ENCODE results near the gene ERAP2.

Gene ERAP2

DNA sequence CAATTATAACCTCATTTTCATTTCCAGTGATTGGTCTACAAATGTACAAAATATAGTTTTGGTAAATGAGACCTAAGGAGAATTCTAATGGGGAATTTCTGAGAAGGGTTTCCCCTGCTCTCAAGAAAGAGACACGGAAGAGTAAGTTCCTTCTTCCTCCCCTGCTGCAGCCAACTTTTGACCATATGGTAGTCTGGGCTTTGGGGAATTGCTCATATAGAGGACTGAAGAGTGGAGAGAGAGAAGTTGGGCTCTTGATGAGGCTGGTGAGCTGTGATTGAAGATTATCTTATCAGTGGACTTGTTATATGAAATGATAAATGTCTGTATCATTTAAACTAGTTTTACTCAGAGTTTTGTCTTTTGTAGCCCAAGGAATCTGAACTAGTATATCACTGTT, 55.3 kb downstream of the ERAP2 start:
- no peak for DNase-seq (ENCODE audit: low read depth, low spot score)

DNA sequence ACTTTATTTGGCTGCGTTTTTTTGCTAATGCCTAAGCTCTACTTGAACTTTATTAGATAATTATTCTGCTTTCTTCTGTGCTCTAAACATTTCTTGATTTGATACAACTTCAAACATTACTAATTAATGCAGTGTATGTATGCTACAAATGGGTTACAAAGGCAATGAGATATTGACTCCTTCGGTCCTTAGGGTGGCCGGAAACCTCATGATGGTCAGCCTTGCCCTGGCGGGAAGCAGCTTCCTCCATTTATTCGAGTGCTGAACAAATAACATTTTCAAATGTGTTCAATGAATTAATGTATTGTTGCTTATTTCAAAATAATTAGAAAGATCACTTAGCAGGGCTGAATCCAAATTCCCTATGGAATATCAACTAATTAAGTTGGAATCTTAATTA, 55.7 kb downstream of the ERAP2 start:
- DNase-seq (ENCODE audit: low read depth, low spot score) = no peak

DNA sequence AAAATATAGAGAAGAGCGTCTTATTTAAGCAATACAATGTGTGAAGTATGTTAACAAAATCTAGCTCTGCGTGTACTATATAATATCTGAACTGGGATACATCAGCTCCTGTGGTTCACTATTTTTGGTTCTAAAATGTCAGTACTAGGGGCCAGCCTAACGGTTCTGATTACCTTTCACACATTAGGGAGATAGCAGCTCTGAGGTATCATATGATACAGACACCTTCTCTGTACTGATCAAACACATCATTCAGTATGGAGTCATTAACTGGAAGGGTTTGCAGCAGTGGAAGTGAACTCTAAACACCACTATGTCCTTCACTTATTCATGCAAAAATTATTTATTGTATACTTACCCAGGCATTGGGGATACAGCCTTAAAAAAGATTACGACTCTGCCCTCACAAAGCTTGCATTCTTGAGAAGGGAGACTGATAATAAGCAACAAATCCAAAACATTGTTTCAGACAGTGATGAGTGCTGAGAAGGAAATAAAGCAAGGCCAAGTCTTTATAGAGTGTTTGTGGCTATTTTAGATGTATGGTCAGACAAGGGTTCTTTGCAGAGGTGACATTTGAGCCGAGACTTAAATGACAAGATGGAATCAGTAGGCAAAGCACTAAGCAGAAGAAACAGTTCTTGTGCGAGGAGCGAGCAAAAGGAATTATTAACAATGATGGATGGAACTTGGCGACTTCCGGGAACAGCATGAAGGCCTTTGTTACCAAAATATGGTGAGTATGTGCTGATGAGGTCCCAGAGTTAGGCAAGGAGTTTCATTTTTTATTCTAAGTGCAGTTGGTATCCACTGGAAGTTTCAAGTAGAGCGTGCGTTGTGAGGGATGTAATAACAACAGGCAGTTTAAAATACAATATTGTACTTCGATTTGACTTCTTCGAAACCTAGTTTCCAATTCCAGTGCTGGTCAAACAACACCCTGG, 57.7 kb downstream of the ERAP2 start:
- no peak for DNase-seq (ENCODE audit: low read depth, low spot score)

DNA sequence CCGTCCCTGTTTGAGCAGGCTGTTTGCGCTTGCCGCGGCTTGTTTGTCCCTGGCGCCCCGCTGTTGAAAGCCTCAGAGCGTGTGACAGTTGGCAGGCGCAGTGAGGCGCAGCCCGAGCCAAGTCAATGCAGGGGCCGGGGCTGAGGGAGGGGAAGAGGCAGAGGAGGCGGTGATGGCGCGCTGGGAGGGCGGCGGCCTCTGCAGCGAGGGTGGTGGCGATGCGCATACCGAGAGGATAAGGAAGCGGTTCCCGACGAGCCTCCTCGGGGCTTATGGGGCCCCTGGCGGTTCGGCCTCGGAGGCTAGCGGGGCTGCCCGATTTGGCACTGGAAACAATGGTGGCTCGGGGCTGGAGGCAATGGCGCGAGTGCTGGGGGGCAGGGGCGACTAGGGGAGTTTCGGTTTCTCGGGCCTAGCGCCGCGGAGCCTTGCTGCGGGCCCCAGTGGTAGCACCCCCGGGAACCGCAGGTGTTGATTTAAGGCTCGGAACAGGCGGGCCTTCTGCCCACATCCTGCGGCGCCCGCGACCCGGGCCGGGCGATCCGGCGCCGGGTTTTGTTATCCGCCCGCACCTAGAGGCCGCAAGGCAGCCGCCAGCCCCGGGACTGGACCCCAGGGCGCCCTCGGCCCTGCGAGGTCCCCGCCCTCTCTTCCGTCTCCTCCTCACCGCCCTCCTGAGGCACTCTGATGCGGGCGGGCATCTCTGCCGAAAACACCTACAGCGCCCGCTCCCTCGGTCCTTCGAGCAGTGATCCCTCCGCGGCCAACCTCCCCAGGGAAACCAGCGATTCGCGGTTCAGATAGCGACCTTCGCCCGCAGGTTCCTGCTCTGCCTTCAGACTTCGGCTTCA, 58.6 kb downstream of the ERAP2 start:
- DNase-seq (ENCODE audit: low read depth, low spot score) = peak; percentile 96

DNA sequence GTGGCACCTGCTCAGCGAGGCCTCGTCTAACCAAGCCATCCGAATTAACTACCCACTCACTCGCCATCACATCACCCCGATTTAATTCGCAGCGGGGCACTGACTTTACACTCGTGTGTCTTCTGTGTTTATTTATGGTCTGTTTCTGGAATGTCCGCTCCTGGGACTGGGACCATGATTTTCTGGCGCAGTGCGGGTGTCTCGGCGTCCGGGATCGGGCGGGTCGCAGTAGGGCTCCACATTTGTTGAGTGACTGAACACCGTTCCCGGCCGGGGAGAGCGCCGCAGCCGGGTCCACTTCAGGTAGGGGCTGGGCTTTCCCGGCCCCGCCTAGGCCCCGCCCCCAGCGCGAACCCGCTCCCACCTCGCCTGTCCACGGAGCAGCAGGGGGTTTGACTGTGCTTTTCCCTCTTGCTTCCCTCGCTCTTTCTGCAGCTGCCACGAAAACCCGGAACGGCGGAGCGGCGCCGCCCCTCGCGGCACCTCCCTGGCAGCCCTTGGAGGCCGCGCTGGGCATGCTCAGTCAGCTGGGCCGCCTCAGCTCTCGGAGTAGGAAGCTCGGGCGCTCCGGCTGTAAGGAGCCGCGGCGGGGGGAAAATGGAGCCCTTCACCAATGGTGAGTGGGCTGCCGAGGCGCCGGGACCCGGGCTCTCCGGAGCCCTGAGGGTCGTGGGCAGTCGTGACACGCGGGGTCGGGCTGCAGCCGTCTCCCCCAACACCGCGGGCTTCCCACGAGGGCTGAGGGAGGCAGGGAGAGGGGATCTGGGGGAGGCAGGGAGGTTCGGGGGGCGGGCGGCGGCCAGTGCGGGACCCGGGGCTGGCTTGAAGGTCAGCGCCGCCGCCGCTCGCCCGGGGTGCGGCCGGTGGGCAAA, 59.5 kb downstream of the ERAP2 start, which contains the start of gene LNPEP:
Gene LNPEP, plus strand, starts transcription at position 522 of the 872 bp plus-strand sequence. Its CDS starts 76 bp downstream, at position 598.
- peak; percentile 99 for DNase-seq (ENCODE audit: low read depth, low spot score)

DNA sequence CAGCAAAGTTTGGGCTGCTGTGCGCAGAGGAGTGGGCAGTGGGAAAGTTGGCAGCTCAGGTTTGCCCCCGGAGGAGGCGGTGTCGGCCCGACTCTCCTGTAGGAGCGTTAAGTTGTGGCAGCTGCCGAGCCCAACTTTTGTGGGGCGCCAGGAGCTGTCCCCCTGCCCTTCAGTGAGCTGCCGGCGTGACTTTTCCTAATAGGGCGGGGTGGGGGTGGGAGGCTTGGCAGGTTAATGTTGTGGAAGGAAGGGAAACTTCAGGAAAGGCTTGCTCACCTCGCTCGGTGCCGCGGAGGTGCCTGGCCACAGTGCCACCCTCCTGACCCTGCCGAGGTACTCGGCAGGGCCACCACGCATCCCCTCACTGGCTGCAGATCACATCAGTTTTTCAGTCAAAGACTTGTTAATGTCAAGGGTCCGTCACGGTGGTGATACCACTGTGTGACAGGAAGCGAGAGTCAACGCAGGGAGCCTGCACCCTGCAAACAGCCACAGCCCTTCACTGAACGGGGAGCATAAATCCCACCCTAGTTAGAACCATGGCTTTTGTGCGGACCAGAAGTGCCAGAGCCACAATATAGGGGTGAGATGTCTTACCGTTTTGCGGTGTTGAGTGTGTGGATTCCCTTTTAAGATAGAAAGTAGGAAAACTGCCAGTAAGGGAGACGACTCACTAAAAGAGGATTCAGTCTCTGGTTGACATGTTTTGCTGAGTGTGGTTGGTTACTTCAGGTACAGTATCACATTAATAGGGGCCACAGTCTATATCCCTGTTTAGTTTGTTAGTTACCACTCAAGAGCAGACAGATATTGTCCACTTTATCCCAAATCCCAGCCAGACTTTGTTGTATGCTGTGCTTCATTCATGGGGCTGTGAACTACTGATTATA, 60.4 kb downstream of the ERAP2 start:
- DNase-seq (ENCODE audit: low read depth, low spot score) = peak; percentile 40

DNA sequence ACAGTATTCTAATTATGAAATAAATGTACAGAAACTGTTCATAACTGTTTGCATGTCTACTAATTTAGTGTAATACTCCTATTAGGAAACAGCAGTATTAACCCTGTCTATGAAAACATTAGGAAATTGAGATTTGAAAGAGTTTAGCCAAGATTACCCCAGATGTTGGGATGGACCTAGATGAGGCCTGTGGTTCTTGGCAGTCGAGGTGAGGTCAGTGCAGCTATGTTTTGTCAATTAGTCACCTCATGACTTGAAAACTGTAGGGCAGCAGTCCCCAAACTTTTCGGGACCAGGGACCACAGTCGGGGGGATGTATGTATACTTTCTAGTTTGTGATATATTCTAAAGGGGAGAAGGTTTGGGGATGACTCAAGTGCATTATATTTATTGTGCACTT, 64.3 kb downstream of the ERAP2 start:
- DNase-seq (ENCODE audit: low read depth, low spot score) = no peak

DNA sequence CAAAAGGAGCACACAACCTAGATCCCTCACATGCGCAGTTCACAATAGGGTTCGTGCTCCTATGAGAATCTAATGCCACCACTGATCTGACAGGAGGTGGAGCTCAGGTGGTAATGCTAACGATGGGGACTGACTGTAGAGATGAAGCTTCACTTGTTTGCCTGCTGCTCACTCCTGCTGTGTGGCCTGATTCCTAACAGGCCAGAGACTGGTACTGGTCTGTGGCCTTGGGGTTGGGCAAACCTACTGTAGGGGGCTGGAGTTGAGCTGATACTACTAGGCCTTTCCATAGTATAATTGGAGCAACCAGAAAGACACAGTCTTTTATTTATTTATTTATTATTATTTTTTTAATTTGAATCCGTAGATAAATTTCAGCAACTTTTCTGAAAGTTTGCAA, 64.8 kb downstream of the ERAP2 start:
- no peak for DNase-seq (ENCODE audit: low read depth, low spot score)

DNA sequence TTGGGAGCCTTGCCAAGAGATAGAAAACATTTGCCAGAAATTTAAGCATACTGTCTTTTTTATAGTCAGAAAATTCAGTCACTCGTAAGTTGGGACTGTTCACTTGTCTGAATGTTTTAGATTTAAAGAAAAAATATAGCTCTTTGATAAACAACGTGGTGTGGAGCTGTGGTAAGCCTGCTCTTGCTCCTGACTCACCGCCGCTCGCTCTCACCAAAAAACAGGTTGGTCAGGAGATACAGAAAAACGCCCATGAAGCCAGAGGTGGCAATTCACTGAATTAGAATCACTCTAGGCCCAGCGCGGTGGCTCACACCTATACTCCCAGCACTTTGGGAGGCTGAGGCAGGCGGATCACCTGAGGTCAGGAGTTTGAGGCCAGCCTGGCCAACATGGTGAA, 65.8 kb downstream of the ERAP2 start:
- no peak for DNase-seq (ENCODE audit: low read depth, low spot score)

DNA sequence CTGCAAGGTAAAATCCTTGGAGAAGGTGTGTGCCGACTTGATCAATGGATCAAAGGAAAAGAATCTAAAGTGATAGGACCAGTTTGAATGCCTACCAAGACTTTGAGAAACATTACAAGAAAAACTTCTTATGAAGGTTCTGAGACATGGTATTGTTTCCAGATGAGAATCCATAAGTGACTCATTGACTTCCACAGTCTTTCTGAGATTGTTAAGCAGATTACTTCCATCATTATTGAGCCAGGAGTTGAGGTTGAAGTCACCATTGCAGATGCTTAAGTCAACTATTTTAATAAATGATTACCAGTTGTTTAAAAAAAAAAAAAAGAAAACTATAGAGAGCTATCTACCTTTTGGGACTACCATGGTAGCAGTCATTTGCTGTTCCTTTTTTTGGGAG, 66.6 kb downstream of the ERAP2 start:
- no peak for DNase-seq (ENCODE audit: low read depth, low spot score)

DNA sequence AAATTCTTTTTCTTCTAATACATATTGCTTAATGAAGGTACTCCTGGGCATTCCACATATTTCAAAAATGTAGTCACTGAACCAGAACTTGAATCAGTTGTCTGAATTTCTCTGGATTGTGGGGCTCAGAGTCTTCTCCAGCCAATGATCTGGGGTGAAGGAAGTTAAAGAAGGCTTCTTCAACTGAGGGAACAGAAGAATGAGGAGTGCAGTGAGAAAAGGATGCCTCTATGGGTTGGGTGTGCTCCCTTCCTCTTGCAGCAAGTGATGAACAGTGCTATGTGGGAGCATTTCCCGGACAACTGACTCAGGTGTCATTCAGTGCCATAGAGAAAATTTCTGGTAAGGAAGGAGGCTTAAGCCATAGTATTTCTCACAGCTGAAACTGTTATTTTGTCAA, 67.5 kb downstream of the ERAP2 start:
- no peak for DNase-seq (ENCODE audit: low read depth, low spot score)

DNA sequence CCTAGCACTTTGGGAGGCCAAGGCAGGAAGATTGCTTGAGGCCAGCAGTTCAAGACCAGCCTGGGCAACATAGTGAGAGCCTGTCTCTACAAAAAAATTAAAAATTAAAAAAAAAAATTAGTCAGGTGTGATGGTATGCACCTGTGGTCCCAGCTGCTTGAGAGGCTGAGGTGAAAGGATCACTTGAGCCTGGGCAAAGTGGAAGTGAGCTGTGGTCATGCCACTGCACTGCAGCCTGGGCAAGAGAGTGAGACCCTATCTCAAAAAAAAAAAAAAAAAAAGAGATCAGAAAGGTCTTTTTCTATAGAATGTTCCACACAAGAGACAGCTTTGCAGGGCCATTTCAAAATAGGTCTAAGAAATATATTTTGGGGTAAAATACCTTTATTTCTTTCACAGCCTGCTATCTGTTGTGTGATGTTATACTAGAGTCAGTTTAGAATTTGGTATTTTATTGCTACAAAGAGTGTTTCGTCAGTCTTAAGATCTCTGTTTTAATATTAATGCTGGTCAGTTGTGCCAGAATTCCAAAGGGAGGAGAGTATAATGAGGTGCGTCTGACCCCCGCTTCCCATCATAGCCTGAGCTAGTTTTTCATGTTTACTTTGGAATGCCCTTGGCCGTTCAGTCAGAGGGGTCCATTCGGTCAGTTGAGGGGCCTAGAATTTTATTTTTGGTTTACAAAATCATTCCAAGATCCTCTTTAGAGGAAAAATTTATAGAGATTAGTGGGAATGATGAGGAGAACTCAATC, 69.0 kb downstream of the ERAP2 start:
- no peak for DNase-seq (ENCODE audit: low read depth, low spot score)

DNA sequence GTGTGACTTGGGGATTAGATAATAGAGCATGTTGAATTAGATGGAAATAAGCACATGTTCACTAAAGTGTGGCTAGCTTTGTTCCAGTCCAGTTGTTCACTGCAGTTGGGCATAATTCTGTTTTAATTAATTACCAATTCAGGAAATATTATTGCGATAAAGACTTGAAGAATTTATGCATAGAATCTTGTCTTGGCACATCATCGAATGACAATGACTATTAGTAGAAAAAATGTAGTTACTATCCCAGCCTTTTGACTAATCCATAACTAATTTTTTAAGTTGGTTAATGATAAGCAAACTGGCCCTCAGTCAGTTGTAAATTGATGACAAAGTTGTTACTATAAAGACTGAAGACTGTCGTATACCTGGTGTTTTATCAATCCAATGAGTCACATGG, 70.1 kb downstream of the ERAP2 start:
- DNase-seq (ENCODE audit: low read depth, low spot score) = no peak

DNA sequence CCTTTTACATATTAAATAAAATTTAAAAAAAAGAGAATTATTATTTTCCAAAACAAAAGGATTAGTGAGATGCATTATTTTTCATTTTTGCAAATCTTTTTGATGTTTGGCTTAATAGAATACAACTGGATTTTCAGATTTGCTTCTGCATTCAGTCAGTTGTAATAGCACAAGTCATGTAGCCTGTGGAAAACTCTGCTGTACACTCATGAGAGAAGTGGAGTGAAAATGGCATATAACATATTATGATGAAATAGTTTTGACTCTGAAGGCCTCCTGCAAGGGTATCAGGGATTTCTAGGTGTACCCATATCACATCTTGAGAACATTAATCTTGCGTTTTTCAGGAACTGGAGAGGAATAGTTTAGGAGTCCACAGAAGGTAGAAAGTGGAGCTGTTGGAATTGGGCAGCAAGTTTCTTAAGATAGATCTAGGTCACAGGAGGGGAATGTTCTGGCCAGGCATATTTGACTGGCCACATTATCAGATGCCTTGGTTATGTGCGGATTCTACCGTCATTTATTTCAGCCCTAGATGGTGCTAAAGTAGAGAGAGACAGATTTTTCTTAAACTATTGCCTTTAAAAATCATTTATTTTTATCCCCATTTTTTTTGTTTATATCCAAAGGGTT, 75.9 kb downstream of the ERAP2 start:
- DNase-seq (ENCODE audit: low read depth, low spot score) = no peak

DNA sequence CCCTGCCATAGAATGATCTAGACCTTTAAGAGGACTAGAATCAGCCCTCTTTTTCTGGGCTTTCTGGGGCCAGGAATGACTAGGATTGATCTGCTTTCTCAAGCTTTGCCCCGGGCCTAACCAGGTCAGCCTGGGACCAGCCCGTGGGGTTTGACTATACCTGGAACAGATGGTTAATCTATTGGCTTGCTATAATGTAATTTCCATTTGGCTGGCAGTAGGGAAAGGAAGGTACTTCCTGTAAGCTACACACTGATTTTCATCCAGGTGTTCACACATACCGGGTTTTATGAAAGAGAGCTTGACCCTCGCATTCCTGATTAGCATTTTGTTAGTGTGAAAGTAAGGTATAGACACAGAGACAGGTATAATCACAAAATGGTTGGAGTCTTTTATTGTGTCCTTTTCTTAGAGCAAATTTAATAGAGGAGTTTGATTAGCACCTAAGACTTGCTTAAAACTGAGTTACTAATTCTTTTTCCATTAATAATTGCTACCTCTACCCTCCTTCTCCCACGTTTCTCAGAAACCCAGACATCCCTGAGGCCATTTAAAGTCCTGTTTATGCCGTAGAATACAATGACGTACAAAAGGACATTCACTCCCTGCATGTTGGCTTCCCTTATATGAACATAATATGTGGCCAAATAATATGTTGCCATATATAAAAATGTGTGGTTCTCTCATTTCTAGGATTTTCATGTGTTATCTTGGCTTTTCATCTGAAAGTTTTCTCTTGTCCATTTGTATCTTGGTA, 76.9 kb downstream of the ERAP2 start:
- DNase-seq (ENCODE audit: low read depth, low spot score) = no peak

DNA sequence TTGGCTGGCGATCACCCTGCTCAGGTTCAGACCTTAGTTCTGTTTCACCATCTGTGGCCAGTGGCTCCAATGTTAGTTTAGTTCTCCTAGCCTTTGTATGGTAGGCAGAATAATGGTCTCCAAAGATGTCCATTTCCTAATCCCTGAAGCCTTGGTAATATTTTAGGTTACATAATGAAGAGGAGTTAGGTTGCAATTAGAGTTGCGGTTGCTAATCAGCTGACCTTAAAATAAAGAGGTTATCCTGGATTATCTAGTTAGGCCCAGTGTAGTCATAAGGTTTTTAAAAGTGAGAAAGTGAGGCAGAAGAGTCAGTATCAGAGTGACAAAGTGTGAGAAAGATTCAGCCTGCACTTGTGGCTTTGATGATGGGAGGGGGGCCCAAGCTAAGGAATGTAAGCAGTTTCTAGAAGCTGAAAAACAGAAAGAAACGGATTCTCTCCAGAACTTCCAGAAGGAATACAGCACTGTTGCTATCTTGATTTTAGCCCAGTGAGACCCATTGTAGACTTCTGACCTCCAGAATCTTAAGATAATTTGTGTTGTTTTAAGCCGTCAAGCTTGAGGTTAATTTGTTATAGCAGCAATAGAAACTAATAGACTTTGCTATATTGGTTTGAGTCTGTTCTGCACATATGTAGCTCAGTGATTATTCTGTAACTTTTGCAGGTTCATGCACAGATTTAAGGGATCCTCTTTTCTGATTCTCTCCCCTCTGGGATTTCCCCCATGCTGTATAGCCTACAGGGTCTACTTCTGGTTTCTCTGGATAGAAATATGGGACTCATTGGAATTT, 81.2 kb downstream of the ERAP2 start:
- no peak for DNase-seq (ENCODE audit: low read depth, low spot score)

DNA sequence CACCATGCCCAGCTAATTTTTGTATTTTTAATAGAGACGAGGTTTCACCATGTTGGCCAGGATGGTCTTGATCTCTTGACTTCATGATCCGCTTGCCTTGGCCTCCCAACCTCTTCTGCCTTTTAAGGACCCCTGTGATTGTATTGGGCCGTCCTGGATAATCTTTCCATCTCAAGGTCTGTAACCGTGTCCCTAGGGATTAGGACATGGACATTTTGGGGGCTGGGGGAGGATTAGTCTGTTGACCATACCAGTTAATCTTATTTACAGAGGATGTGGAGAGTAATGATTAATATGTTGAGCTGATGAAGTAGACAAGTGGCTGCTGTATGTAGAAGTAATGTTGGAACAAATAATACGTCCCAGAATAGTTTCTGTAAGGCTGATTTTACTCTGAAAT, 82.7 kb downstream of the ERAP2 start:
- no peak for DNase-seq (ENCODE audit: low read depth, low spot score)

DNA sequence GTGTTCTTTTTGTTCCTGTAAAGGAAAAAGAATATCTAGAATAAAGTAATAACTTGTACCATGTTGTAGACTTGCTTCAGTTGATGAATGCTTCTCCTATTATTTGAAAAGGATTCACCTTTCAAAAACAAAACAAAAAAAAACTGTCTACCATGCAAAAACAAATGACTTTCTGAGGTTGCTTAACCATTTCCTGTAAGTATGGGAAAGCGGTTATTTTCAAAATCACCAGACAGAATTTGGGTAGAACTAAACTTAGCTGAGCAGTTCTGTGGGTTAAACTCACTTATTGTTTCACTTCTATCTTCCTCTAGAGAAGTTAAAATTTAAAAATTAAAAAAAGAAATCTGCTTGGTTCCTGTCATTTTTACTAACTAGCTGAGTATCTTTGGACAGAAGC, 84.8 kb downstream of the ERAP2 start:
- no peak for DNase-seq (ENCODE audit: low read depth, low spot score)
